ENCODE results near the gene IRF2BP1.

- no peak for TF ChIP-seq CTCF (IDR thresholded peaks at IDR 0.05)
- TF ChIP-seq POLR2A (IDR thresholded peaks at IDR 0.05) = no peak
- no peak for TF ChIP-seq EP300 (IDR thresholded peaks at IDR 0.05)
- TF ChIP-seq POLR2AphosphoS5 (IDR thresholded peaks at IDR 0.05) = no peak
These were observed 15.5 kb upstream of the IRF2BP1 start for GRCh38 chr19:45901432-45901911.
